Measurements from ENCODE around the gene HM13.

- TF ChIP-seq YY1 (IDR thresholded peaks at IDR 0.05) = no peak
- TF ChIP-seq REST (IDR thresholded peaks at IDR 0.05) = no peak
- no peak for TF ChIP-seq CTCF (IDR thresholded peaks at IDR 0.05; ENCODE audit: low read depth, low read length, missing input control)
- TF ChIP-seq JUND (IDR thresholded peaks at IDR 0.05) = no peak
- TF ChIP-seq RXRA (IDR thresholded peaks at IDR 0.05) = no peak
- TF ChIP-seq ATF3 (IDR thresholded peaks at IDR 0.05) = no peak
- no peak for TF ChIP-seq TAF1 (conservative IDR thresholded peaks at IDR 0.05)
- no peak for TF ChIP-seq ZBTB33 (IDR thresholded peaks at IDR 0.05)
- no peak for TF ChIP-seq FOXA1 (IDR thresholded peaks at IDR 0.05)
- TF ChIP-seq MAX (IDR thresholded peaks at IDR 0.05) = no peak
These were observed 30.2 kb upstream of the HM13 start for GRCh38 chr20:31484001-31484400.

Data from liver (tissue), 3 donors.